Measurements from ENCODE around the gene NEGR1.
"Not testable (repeated sequence)": the region's sequence is repeated elsewhere in the genome, so short reads cannot be mapped to it uniquely, and the experiment has no call there.

The NEGR1 gene

GRCh38 chr1:72241397-72241796 is 40.9 kb downstream of the NEGR1 start:
- DNase-seq (ENCODE audit: low read depth) = peak; percentile 27

GRCh38 chr1:72235931-72236330 is 46.4 kb downstream of the NEGR1 start:
- not testable (repeated sequence) for H3K4me3 ChIP-seq (replicated peaks; ENCODE audit: low read depth, low read length); DNase-seq (ENCODE audit: low read depth)

More at GRCh38 chr1:72241397-72241796, 40.9 kb downstream of the NEGR1 start:
- no peak for TF ChIP-seq CTCF (IDR thresholded peaks at IDR 0.05; ENCODE audit: low read length, missing control alignments)
- no peak overlapping the region for H3K4me3 ChIP-seq (replicated peaks; ENCODE audit: low read depth, low read length)

- DNase-seq (ENCODE audit: low read depth) = no peak
- TF ChIP-seq CTCF (IDR thresholded peaks at IDR 0.05; ENCODE audit: low read length, missing control alignments) = no peak
- H3K4me3 ChIP-seq (replicated peaks; ENCODE audit: low read depth, low read length) = no peak overlapping the region
These were observed 47.3 kb downstream of the NEGR1 start for GRCh38 chr1:72235062-72235461.

GRCh38 chr1:72230746-72231145 is 51.6 kb downstream of the NEGR1 start:
- no peak overlapping the region for H3K4me3 ChIP-seq (replicated peaks; ENCODE audit: low read depth, low read length)
- DNase-seq (ENCODE audit: low read depth) = no peak
- TF ChIP-seq CTCF (IDR thresholded peaks at IDR 0.05; ENCODE audit: low read length, missing control alignments) = no peak

GRCh38 chr1:72229893-72230292 is 52.4 kb downstream of the NEGR1 start:
- TF ChIP-seq CTCF (IDR thresholded peaks at IDR 0.05; ENCODE audit: low read length, missing control alignments) = no peak
- no peak for DNase-seq (ENCODE audit: low read depth)

GRCh38 chr1:72227667-72228066 is 54.7 kb downstream of the NEGR1 start:
- DNase-seq (ENCODE audit: low read depth) = no peak
- TF ChIP-seq CTCF (IDR thresholded peaks at IDR 0.05; ENCODE audit: low read length, missing control alignments) = no peak
- H3K4me3 ChIP-seq (replicated peaks; ENCODE audit: low read depth, low read length) = no peak overlapping the region

More at GRCh38 chr1:72229893-72230292, 52.4 kb downstream of the NEGR1 start:
- no peak overlapping the region for H3K4me3 ChIP-seq (replicated peaks; ENCODE audit: low read depth, low read length)

GRCh38 chr1:72224506-72224905 is 57.8 kb downstream of the NEGR1 start:
- TF ChIP-seq CTCF (IDR thresholded peaks at IDR 0.05; ENCODE audit: low read length, missing control alignments) = no peak
- no peak for DNase-seq (ENCODE audit: low read depth)
- H3K4me3 ChIP-seq (replicated peaks; ENCODE audit: low read depth, low read length) = no peak overlapping the region
